HG03571 (cell line): ENCODE measurements around the gene GRM2.

Experiments
- ATAC-seq: cut with Tn5 transposase; IDR thresholded peaks from one replicate; pipeline ENCODE4 v1.9.1; 2021; ENCODE audit not compliant: unreplicated experiment

The GRM2 gene

GRCh38 chr3:51706788-51707731 lies at the start of gene GRM2:
Gene GRM2, plus strand, starts transcription at chr3:51707068. Its CDS starts 1,916 bp downstream, at chr3:51708984.
- no peak for ATAC-seq

GRCh38 chr3:51657234-51657633 lies 49.6 kb upstream of the GRM2 start:
- no peak for ATAC-seq

- ATAC-seq = no peak
Measured at GRCh38 chr3:51659942-51660341, 46.9 kb upstream of the GRM2 start.

- ATAC-seq = no peak
Measured at GRCh38 chr3:51662456-51662855, 44.4 kb upstream of the GRM2 start.

- no peak for ATAC-seq
Measured at GRCh38 chr3:51668756-51669155, 38.1 kb upstream of the GRM2 start.

- ATAC-seq = no peak
Measured at GRCh38 chr3:51669241-51670052, 37.4 kb upstream of the GRM2 start.

- ATAC-seq = no peak
Measured at GRCh38 chr3:51670053-51670822, 36.6 kb upstream of the GRM2 start.

- peak; percentile 61 for ATAC-seq
Measured at GRCh38 chr3:51670823-51671733, 35.8 kb upstream of the GRM2 start, which contains the start of gene TEX264. Gene TEX264, plus strand, starts transcription at chr3:51671252. Its CDS starts 3,053 bp downstream, at chr3:51674305.

- peak; percentile 42 for ATAC-seq
Measured at GRCh38 chr3:51671734-51672475, 35.0 kb upstream of the GRM2 start.

- no peak for ATAC-seq
Measured at GRCh38 chr3:51673181-51673801, 33.6 kb upstream of the GRM2 start.

GRCh38 chr3:51673802-51674654 lies 32.8 kb upstream of the GRM2 start:
- no peak for ATAC-seq

GRCh38 chr3:51675201-51675611 lies 31.7 kb upstream of the GRM2 start:
- no peak for ATAC-seq

GRCh38 chr3:51676102-51676640 lies 30.7 kb upstream of the GRM2 start:
- no peak for ATAC-seq

GRCh38 chr3:51677358-51677757 lies 29.5 kb upstream of the GRM2 start:
- no peak for ATAC-seq

- ATAC-seq = no peak
Measured at GRCh38 chr3:51678186-51678585, 28.7 kb upstream of the GRM2 start.

- ATAC-seq = no peak
Measured at GRCh38 chr3:51678641-51679040, 28.2 kb upstream of the GRM2 start.

- ATAC-seq = no peak
Measured at GRCh38 chr3:51679318-51679717, 27.6 kb upstream of the GRM2 start.

GRCh38 chr3:51679777-51680176 lies 27.1 kb upstream of the GRM2 start:
- no peak for ATAC-seq
